GM12892 (cell line): ENCODE data around the gene ABCB8.

ENCODE experiments used
- POLR2A ChIP-seq: IDR thresholded peaks from 2 replicates; pipeline ENCODE4 v1.6.1; 2011; ENCODE audit warnings: low read depth, low read length, control low read depth
- TAF1 ChIP-seq: IDR thresholded peaks from 2 replicates; pipeline ENCODE4 v1.6.1; 2011; ENCODE audit warnings: low read depth, mild to moderate bottlenecking, control low read depth, low read length, borderline replicate concordance

GRCh38 chr7:151025924-151026671, 2.2 kb upstream of the ABCB8 start:
- TF ChIP-seq POLR2A: no peak
- TF ChIP-seq TAF1: no peak
